ENCODE results near the gene SGPL1.

SGPL1 gene

DNA sequence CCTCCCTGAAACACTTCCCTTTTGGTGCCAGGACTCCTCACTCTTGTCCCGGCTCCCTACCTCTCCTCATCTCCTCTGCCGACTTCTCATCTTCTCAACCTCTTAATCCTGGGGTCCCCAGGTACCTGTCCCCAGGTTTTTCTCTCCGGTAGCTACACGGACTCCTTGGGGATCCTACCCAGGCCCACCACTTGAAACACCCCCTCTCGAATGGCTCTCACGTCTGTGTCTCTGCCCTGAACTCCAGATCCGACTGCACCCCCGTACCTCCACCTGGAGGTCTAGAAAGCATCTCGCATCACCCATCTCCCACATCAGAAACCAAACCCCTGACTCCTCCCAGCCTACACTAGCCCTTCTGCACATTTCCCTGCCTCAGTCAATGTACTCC, 35.4 kb upstream of the SGPL1 start:
- no peak for DNase-seq (ENCODE audit: low spot score)

DNA sequence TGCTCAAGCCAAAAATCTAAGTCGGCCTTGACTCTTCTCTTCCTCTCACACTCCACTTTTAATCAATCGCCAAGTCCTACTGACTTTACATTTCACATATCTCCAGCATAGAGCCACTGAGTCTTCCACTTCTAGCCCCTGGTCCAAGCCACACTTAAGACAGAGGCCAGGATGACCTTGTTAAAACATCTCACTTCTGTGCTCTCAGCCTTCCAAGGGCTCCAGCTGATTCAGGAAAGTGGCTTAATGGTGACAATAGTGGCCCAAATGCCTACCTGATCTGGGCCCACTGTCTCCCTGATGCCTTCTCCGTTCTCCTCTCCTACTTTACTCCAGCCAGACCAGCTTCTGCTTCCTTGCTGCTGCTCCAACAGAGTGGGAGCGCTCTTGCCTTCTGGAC, 35.0 kb upstream of the SGPL1 start:
- DNase-seq (ENCODE audit: low spot score) = no peak

DNA sequence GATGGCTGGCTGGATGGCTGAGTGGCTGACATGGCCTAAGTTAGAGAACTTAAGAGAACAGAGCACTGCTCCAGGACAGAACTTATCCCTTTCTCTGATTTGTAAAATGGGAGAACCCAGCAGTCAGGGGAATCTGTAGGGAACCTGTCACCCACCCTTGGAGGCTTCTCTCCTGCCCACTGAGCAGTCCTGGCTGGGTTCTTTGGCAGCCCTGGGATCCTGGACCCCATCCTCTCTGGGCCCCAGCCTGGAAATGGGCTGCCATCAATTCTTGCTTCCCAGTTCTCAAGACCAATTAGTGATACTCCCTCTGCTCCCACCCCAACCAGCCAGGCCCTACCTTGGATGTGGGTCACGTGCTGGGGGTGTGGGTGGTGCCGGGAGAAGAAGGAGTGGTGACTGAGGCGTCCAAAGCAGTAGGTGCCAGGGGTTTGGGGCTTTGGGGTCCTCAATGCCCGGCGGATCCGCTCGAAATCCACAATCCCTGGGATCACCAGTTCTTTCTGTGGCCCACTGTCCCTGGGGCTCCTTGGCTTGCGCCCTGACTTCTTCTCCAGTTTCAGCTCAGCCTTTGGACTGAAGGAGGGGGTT, 34.2 kb upstream of the SGPL1 start:
- no peak for DNase-seq (ENCODE audit: low spot score)

DNA sequence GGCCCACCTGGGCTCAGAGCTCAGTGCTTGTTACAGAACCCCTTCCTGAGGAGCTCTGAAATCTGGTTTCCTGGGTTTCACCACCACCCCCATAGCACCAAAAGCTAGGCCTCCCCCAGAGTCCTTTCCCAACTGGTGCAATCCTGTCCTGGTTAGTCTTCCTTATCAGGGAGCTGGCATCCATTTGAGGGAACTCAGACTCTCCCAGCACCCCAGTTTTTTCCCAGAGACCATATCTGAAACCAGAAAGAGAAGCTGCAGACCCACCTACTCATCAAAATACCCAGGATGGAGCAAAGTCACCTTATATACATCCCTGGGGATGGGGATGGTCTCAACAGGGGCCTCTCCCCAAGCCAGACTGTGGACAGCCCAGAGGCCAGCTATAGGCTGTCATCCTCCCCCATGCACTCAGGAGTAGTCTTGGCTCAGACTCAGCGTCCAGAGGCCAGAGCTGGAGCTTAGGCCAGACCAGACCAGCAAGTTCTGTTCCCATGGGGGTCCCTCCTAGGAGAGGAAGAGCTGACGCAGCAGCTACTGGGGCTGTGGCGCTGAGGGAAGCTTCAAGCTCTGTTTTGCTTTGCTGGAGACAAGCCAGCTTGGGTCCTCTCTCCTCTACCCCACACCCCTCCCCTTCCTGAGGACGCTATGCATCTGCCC, 33.5 kb upstream of the SGPL1 start:
- no peak for DNase-seq (ENCODE audit: low spot score)

DNA sequence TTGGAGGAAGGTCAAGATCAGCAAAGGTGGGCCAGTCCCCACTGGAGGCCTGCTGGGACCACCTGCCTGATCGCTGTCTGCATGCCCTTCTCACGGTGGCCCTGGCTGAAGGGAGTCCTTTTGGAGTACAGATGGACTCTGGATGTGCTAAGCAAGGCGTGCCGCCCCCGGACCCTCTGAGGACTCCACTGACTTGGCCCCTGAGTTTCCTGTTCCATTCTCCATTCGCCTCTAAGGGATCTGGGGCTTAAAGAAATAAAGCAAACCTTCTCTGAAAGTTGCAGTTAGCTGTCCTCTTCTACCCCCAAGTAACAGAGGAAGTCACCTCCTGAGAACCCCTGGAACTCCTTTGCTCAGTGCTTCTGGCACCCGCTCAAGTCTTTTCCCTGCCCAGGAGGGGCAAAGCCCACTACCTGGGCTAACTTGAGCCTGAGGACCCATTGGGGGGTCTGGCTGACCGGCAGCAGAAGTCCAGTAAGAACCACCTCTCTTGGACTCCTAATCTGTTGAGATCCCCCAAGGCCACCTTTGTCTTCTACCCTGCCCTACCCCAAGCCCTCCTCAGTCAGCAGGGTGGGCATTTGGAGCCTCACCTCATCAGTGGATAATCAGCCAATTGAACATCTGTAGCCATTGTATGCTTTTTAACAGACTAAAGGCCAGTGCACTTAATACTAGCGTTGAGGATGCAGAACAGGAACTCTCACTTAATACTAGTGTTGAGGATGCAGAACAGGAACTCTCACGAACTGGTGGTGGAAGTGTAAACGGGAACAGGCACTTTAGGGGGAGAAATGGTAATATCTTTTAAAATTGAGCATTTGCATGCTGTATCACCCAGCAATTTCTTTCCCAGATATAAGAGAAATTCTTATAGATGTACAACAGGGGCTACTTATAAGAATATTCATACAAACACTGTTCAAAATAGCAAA, 32.7 kb upstream of the SGPL1 start:
- no peak for DNase-seq (ENCODE audit: low spot score)

DNA sequence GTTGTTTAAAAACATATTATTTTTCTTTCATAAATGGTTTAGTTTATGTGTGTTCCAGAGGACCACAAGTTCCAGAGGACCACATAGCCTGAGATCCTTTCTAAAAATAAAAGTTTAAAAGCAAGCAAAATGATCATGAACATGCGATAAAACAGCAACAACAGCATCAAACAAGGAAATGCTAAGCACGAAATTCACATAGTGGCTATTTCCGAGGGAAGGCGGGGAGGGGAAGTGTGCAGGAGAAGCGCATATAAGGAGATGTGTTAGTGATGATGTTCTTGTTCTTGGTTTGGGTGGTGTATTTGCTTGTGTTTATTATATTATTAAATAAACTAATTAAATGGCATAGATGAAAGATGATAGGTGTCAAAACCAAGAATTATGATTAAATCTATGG, 31.7 kb upstream of the SGPL1 start:
- no peak for DNase-seq (ENCODE audit: low spot score)

DNA sequence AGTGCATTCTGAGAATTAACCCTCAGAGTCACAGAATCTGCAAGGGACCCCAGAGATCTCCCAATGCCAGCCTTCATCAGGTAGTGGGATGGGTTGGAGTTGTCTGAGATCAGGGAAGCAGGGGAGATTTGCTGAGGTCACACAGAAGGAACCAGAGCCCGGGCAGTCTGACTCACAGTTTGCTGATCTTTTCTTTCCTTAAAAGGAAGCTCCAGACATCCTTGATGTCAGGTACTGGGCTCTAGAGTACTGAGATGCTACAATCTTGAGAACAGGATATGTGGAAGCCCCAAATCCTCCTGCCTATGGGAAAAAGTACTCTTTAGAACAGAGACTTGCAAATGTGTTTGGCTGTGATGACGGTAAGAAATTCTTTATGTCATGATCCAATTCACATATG, 31.3 kb upstream of the SGPL1 start:
- DNase-seq (ENCODE audit: low spot score) = no peak

DNA sequence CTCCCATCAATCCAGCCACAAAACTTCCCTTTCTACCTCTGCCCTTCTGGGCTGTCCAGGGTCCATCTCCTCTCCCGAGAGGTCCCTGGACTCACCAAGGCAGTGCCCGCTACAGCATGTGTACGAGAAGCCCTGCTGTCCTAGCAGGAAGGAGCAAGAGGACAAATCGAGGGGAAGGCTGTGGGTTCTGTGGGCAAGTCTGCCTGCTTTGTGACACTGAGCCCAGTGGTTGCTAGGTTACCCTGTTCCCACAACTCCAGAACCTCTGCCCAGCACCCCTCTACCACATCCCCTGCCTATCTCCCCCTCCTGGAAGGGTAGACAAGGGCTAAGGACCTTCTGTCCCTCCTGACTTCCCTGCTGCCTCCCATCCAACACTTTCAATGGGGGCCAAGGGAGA, 30.6 kb upstream of the SGPL1 start, which contains the start of gene TBATA:
Gene TBATA (minus strand): TSS at position 188 of the 400 bp plus-strand sequence. CDS start 1,998 bp downstream, outside the sequence.
- DNase-seq (ENCODE audit: low spot score) = no peak

DNA sequence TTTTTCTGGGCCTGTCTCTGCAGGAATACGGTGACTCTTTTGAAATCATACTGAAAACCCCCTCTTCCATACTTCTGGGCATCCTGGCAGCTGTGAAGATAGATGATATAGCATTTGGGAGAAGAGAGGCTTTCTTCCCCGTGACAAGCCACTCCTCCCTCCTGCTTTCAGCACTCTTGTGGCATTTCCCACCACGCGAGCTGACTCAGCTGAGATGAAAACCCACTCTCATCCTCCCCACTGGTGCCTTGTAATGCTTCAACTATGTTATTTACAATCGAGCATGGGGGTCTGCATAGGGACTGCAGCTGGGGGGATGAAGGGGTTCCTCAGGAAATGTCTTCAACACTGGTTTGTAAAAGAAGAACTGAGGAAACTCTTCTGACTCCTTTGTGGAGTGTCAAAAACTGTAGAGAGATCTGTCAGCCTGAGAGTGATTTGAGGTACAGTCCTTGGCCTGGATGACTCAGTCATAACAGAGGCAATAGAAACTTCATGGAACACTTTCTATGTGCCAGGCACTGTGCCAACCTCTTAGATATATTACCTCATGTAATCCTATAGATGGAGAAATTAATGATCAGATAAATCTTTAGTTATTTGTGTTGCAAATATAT, 28.8 kb upstream of the SGPL1 start:
- no peak for DNase-seq (ENCODE audit: low spot score)

DNA sequence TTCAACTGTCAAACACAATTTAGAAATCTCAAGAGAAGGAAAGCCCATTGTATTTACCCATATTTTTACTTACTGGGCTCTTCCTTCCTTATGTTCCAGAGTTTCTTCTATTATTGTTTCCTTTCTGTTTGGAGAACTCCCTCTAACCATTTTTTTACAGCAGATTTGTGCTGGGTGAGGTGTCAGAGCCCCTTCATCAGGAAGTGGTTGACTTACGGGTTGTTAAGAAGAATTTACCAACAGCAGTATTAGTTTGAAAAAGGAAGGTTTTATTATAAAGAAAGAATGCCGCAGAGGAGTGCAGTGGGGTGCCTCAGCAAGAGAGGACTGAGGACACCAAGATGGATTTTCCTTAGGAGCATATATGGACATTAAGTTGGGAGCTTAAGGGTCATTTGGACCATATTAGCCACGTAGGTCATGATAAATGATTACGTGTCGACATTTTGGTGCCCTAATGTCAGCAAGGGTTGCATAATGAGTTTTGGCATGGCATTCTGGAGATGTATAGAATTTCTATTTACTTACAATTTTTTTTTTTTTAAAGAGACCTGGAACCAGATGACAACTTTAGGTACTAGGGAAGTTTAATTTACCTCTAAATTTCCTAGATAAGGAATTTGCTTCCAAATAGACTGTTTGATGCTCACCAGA, 24.2 kb upstream of the SGPL1 start:
- no peak for DNase-seq (ENCODE audit: low spot score)

DNA sequence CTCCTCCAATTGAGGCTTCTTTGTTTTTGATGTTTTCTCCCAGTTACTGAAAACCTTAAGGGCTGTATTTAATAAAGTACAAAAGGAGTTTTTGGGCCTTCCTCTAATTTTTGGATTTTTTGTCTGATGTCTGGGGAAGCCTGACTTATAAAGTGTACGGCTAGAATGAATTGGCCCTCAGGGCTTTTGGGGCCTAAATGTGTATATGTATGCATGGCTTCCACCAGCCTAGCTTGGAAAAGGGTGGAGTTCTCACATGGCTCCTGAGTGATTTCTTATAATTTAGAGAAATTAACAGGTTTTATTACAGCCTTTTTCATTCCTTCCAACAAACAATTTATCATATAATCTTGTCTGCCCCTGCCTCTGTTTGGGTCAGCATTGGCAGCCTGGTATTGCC, 20.1 kb upstream of the SGPL1 start:
- DNase-seq (ENCODE audit: low spot score) = no peak

DNA sequence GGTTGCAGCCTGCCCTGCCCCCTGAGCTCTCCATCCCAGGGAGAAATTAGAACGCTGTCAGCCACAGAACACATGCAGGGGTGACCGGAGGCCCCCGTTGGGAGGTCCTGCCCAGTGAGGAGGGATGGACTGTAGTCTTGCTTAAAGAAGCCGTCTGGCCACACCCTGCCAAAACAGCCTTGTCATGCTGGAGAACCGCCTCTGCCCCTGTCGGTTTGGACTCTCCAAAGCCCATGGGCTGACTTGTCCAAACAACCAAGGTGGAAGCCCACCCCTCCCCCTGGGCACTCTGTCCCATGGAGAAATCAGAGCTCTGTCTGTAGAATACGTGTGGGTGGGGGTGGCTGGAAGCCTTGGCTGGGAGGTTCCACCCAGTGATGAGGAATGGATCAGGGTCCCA, 17.9 kb upstream of the SGPL1 start:
- no peak for DNase-seq (ENCODE audit: low spot score)

DNA sequence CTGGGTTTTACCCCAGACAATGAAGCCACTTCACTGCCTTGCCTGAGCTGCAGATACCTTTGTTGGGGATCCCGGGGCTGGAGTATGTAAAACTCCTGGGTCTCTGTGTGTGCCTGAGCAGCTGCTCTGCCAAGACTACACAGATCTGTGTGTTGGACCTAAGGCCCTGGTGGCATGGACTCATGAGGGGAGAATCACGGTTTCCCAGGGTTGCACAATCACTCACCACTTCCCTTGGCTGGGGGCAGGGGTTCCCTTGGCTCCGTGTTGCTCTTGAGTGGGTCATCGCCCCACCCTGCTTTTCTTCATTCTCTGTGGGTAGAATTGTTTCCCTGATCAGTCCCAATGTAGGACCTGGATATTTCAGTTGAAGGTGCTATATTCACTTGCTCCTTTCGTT, 16.6 kb upstream of the SGPL1 start:
- no peak for DNase-seq (ENCODE audit: low spot score)

DNA sequence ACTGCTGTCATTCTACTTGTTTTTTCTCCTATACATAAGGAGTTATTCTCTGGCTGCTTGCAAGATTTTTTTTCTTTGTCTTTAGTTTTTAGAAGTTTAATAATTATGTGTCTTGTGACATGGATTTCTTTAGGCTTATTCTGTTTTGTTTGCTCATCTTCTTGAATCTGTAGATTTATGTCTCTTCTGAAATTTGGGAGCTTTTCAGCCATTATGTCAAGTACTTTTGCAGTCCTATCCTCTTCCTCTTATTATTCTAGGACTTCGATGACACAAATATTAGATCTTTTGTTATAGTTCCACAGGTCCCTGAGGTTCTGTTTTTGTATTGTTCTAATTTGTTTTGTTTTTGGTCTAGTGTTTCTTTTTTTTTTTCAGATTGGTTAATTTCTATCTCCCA, 13.9 kb upstream of the SGPL1 start:
- no peak for DNase-seq (ENCODE audit: low spot score)

DNA sequence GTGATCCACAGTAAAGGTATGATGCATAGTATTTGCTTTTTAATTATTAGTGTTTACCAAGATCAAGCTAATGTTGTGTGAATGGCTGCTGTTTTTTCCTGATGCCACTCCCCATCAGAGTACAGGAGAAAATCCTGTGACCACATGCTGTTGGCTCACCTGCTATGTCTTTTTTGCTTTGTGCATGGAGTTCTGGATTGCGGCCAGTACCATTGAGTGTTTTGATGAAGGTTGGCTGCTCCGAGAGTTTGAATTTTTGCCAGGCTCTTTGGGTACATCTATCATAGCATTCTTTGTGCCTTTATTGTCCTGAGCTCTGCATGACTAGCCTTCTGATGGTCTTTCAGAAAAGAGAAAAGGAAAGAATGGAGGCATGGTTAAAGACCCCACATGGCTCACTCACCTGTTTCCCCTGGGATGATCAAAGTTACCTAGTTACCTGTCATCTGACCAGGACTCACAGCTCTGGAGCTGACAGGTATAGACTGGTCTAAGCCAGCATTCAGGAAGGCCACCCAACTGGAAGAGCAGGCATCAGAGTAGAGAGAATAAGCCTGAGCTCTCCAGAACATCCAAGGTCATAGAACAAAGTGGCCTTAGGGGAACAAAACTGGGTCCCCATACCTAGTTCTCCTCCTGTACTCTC, 11.8 kb upstream of the SGPL1 start:
- DNase-seq (ENCODE audit: low spot score) = peak; percentile 82

DNA sequence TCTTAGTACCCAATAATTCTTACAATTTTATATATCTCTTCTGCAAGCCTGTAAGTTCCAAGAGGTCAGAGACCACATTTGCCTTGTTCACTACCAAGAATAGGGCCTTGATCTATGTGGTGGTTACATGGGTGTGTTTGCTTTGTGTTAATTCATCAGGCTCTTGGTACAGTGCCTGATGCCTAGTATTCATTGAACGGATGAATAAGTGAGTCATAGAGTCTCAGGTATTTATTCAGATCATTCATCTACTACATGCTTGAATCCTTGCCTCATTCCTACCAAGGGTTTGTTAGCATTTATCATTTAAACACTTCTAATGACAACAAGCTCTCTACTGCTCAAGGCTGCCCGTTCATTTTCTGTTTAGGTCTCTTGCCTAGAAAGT, 11.3 kb upstream of the SGPL1 start:
- DNase-seq (ENCODE audit: low spot score) = no peak

DNA sequence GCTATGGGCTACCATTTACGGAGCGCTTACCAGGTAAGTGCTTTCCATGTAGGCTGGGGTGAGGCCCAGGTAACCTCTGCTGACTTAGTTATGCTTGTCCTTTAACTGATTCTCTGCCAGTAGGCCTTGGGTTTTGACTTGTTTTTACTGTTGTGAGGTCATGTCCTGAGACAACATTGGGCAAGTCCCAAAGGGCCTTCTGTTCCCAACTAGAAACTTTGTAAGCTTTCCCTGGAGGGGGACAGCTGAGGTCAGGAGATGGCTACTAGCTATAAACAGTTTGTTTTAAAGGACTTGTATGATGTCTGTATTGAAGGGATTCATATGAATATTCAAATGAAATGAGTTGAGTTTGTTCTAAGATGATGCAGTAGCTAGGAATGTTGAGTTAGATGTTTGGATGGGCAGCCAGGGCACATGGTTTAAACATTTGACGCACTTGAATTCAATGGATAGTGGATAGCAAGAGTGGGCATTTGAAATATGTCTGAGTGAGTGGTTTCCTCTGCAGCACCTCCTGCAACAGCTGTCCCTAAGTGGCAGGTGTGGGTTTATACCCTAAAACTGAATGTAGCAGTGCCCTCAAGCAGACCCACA, 10.0 kb upstream of the SGPL1 start:
- no peak for DNase-seq (ENCODE audit: low spot score)

DNA sequence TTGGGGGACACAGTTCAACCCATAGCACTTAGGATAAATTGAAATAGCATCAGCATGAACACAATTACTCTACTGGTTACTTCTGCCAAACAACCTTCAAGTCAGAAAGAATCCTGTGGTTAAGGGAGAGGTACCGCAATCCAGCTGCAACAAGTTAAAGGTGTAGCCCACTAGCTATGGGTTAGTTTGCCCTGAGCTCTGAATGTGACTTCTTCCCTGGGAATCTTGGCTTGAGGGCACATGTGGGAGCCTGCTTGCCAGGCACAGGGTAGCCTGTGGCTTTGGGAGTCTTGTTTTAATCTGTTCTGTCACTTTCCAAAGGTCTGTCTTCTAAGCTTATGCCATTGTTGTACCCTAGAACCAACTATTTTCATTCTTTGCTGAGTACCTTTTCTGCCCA, 8.9 kb upstream of the SGPL1 start:
- DNase-seq (ENCODE audit: low spot score) = no peak

DNA sequence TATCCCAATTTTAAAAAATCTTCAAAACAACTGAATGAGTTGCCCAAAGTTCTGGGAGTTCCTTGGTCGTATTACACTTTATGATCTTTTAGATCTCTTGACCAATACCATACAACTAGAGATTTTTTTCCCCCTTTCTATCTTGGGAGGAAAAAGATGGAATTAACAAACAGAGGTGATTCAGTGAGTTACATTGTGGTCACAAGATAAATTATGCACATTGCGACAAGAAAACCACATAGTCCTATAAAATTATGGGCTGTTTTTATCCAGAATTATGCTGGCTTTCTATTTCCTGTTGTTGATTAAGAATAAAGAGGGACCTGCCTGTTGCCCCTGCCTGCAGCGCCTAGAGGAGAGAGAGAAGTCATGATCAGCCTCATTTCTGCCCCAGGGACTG, 8.2 kb upstream of the SGPL1 start:
- no peak for DNase-seq (ENCODE audit: low spot score)

DNA sequence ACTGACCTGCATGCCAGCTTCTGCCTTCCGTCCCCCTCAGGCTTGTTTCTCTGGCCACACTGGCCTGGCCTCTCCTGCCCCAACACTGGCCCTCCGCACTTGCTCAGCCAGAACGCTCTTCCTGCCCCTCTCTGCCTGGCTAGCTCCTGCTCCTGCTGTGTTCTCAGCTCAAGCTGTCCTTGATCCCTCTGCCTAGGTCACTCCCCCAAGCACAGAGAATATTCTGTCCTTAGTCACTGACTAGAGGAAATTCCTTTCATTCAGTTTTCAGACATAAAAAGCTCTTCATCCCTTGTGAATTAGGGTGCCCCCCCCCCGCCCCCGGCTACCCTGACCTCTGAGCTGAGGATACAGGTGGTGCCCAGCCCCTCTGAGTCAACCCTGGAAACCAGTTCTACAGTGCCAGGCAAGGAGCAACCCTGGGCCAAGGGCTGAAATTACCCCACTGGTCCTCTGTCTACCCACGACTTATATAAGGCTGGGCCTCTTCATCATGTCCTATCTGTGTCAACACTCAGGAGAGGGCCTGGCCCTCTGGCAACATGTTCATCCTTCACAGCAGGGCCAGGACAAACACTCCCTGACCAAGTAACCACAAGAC, 6.6 kb upstream of the SGPL1 start:
- DNase-seq (ENCODE audit: low spot score) = peak; percentile 55

DNA sequence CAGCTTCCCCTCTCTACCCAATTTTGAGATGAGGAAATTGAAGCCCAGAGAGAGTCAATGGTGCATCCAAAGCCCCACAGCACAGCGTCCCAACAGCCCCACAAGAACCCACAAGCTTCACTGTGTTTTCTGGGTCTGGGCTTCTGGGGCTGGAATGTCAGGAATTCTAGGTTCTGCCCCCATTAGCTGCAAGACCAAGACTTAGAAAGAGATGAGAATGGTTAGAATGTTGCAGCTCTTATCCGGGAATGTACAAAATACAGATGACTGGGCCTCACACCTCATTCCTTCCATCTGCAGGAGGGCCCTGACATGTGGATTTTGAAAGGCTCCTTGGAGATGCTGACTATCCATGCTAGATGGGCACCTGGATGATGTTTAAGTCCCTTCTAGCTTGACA, 6.0 kb upstream of the SGPL1 start:
- no peak for DNase-seq (ENCODE audit: low spot score)
